ENCODE measurements around the gene ZFP3. TPM values are rescaled to one million over a fixed set of nuclear protein-coding genes. Genes with fewer than 3 reads are reported as not detected.

The ZFP3 gene
- total RNA-seq (2012; rRNA removed) (0.54 and 0.83 TPM in 2 replicates), polyA plus RNA-seq (2012; rRNA removed) (0.60 and 0.75 TPM in 2 replicates), Bru-seq, nascent RNA (percentile 44 among the genes with signal in this experiment), BruChase-seq, experiment 1, labeled RNA remaining after a 6-hour chase (percentile 45 among the genes with signal in this experiment), BruChase-seq, experiment 2, labeled RNA remaining after a 2-hour chase (percentile 44 among the genes with signal in this experiment)
- 0.16 and 0.17 TPM in 2 replicates for polyA plus RNA-seq (2012; cell fraction: cytosol; rRNA removed)
- polyA plus RNA-seq (2012; cell fraction: nucleus; rRNA removed; ENCODE audit: low replicate concordance) = 0.21 and 1.5 TPM in 2 replicates
- long read RNA-seq, partial matches to known transcripts = 0 of 1 reads
- long read RNA-seq, other reads (novel, unspliced or antisense) = 1 of 1 reads

- peak within 1 kb of the TSS; percentile 98 for H2AFZ ChIP-seq (replicated peaks; ENCODE audit: low read length, poor library complexity)
- peak; percentile 90 for ATAC-seq (ENCODE audit: low read depth)
- H4K20me1 ChIP-seq (ENCODE audit: insufficient read depth, low read length) = no peaks in the 10 kb centered on the region
- H3K18ac ChIP-seq (ENCODE audit: low read depth, low read length) = no peak within 1 kb of the TSS
- DNase-seq = peak; percentile 68
- dilution Hi-C loops (cut with HindIII; ENCODE audit: low sequenced_read_pairs, unreplicated experiment) = no loop called here
- H4K8ac ChIP-seq (ENCODE audit: low read depth in 2 of 2, low read length in 2 of 2) = peak within 1 kb of the TSS; percentile 92 to 95
- H2AK9ac ChIP-seq (replicated peaks; ENCODE audit: low read depth, low read length, poor library complexity) = peak within 1 kb of the TSS; percentile 71
- 0 out of 2 replicates have a peak, but pooled peaks have one; percentile 23 for TF ChIP-seq USF2 (IDR thresholded peaks at IDR 0.05; ENCODE audit: low read depth, low read length)
- TF ChIP-seq POLR2A (IDR thresholded peaks at IDR 0.05; ENCODE audit: low read depth, low read length) = no peak
- no peak for TF ChIP-seq FOS (IDR thresholded peaks at IDR 0.05; ENCODE audit: low read depth, low read length)
- no peak for TF ChIP-seq MAFK (IDR thresholded peaks at IDR 0.05; ENCODE audit: low read depth, low read length)
- TF ChIP-seq NFE2L2 (IDR thresholded peaks at IDR 0.05; ENCODE audit: low read depth, low read length) = no peak
- H3K36me3 ChIP-seq (ENCODE audit: control insufficient read depth, insufficient read depth, low read length) = 0 out of 2 replicates have a peak, but pooled peaks cover 1% of the 10 kb centered on the region
- no peaks in the 10 kb centered on the region for H3K9me1 ChIP-seq (ENCODE audit: insufficient read depth, low read length)
- no peak within 1 kb of the TSS for H2BK15ac ChIP-seq (ENCODE audit: low read depth, low read length)
- H3K9me3 ChIP-seq (ENCODE audit: control insufficient read depth, insufficient read depth, low read length) = peaks cover 10% of the 10 kb centered on the region; the same call in 1 of the 2 replicates
- ChIA-PET CTCF (no interaction called here), POLR2A (ENCODE audit: unreplicated experiment) (no interaction called here)
- H3K9ac ChIP-seq (ENCODE audit: low read depth, low read length) = peak within 1 kb of the TSS; percentile 62
- BruUV-seq (replicated peaks) = no TSS peak
- H3K4ac ChIP-seq (ENCODE audit: low read depth, low read length) = peak within 1 kb of the TSS; percentile 74
- no peak within 1 kb of the TSS; the same call in 1 of the 2 replicates for H3K27ac ChIP-seq (ENCODE audit: insufficient read depth, low read length)
- peak within 1 kb of the TSS; percentile 66 for H3K4me3 ChIP-seq (ENCODE audit: insufficient read depth, low read depth, low read length)
- H4K91ac ChIP-seq (ENCODE audit: insufficient read depth, low read depth, low read length) = no peak within 1 kb of the TSS
- H3K4me1 ChIP-seq (ENCODE audit: control insufficient read depth, insufficient read depth, low read length) = no peaks in the 10 kb centered on the region
- no peaks in the 10 kb centered on the region for H3K27me3 ChIP-seq (ENCODE audit: control insufficient read depth, insufficient read depth, low read length)
- no peak within 1 kb of the TSS for H2BK5ac ChIP-seq (ENCODE audit: low read depth, low read length, poor library complexity, severe bottlenecking)
- H3K79me1 ChIP-seq (ENCODE audit: low read depth in 1 of 2, low read length in 2 of 2) = peaks cover 0 to 8% of the 10 kb centered on the region in 2 experiments; a peak in 3 of 4 replicates
- 3% methylated on average over 36 of the region's 75 CpGs; no CpG with 5 or more reads in 1 of the 2 experiments for WGBS, 2 experiments (ENCODE audit: extremely low coverage in 2 of 2, insufficient read length in 1 of 2)
- in situ Hi-C loops (cut with MboI; ENCODE audit: low sequenced_read_pairs) = no loop called here
- no peak within 1 kb of the TSS for H2BK20ac ChIP-seq (ENCODE audit: low read depth, low read length)
- H3K56ac ChIP-seq (ENCODE audit: extremely low read depth, insufficient read depth, low read length) = no peak within 1 kb of the TSS
- 0 out of 2 replicates have a peak within 1 kb of the TSS, but pooled peaks have one; percentile 39 for H3K23ac ChIP-seq (ENCODE audit: low read depth, low read length)
- peak within 1 kb of the TSS; percentile 63 for H3K4me2 ChIP-seq (ENCODE audit: low read depth, low read length)
- H3K14ac ChIP-seq (replicated peaks; ENCODE audit: low read depth, low read length) = peak within 1 kb of the TSS; percentile 40
- peak within 1 kb of the TSS; percentile 85 for H4K5ac ChIP-seq (ENCODE audit: low read depth, low read length)
- intact Hi-C loops (cut with micrococcal nuclease) = no loop called here
- peak within 1 kb of the TSS; percentile 2; the same call in 1 of the 2 replicates for H2AK5ac ChIP-seq (ENCODE audit: low read depth, low read length)
- H2BK120ac ChIP-seq (ENCODE audit: low read depth, low read length) = no peak within 1 kb of the TSS
Observed at GRCh38 chr17:5078106-5079028, at the start of gene ZFP3. Gene ZFP3, plus strand, starts transcription at chr17:5078467. Its CDS starts 13,038 bp downstream, at chr17:5091505.
